Neutrophil (primary cell): ENCODE data around the gene GRIPAP1.
"Not testable (repeated sequence)": the region's sequence is repeated elsewhere in the genome, so short reads cannot be mapped to it uniquely, and the experiment has no call there.

Experiments used
- H3K27ac ChIP-seq: fragments of 200-600 bp; sonication (generic); 2 replicates; pipeline ENCODE4 v1.5.1; 2016; ENCODE audit warnings: mild to moderate bottlenecking, moderate library complexity
- H3K27me3 ChIP-seq: fragments of 200-600 bp; sonication (generic); 2 replicates; pipeline ENCODE4 v1.6.0; 2016; ENCODE audit warnings: mild to moderate bottlenecking
- H3K36me3 ChIP-seq: fragments of 200-600 bp; sonication (generic); 2 replicates; pipeline ENCODE4 v1.5.1; 2017
- H3K4me1 ChIP-seq, 2 experiments: fragments of 200-600 bp in 1 of 2; sonication (generic) in 1 of 2; 1 replicate in 1 of 2; 2 replicates in 1 of 2; pipeline versions ENCODE4 v1.5.1 to v1.6.1; 2013 to 2016; ENCODE audit warnings: low read depth in 1 of 2, low read length in 1 of 2, mild to moderate bottlenecking in 1 of 2, moderate library complexity in 1 of 2; ENCODE audit not compliant: control insufficient read depth in 1 of 2, insufficient read depth in 1 of 2
- H3K4me3 ChIP-seq, 2 experiments: fragments of 200-600 bp in 1 of 2; sonication (generic) in 1 of 2; 1 replicate in 1 of 2; 2 replicates in 1 of 2; pipeline ENCODE4 v1.5.1; 2013 to 2016; ENCODE audit warnings: low read depth in 1 of 2, low read length in 1 of 2, mild to moderate bottlenecking in 1 of 2, moderate library complexity in 1 of 2
- H3K9me3 ChIP-seq: fragments of 200-600 bp; sonication (generic); 2 replicates; pipeline ENCODE4 v1.5.1; 2016
- CTCF ChIP-seq: fragments of 200-600 bp; sonication (generic); IDR thresholded peaks from 2 replicates; pipeline ENCODE4 v1.5.1; 2016; ENCODE audit warnings: antibody characterized with exemption

The GRIPAP1 gene

GRCh38 chrX:48992341-48992740 is 9.7 kb downstream of the GRIPAP1 start:
- no peaks in the 10 kb centered on the region for H3K9me3 ChIP-seq
- TF ChIP-seq CTCF = no peak
- peaks cover 73% of the 10 kb centered on the region for H3K36me3 ChIP-seq
- H3K27ac ChIP-seq = no peak overlapping the region
- H3K4me3 ChIP-seq = no peak overlapping the region
- H3K4me1 ChIP-seq = no peaks in the 10 kb centered on the region
- H3K27me3 ChIP-seq = no peaks in the 10 kb centered on the region

- Histone ChIP-seq H3K4me3 (no peak overlapping the region), H3K27ac (no peak overlapping the region), H3K9me3 (no peaks in the 10 kb centered on the region), H3K4me1 (no peaks in the 10 kb centered on the region), H3K27me3 (no peaks in the 10 kb centered on the region), H3K36me3 (peaks cover 74% of the 10 kb centered on the region)
- no peak for TF ChIP-seq CTCF
These were observed 12.6 kb downstream of the GRIPAP1 start for GRCh38 chrX:48989483-48989882.

GRCh38 chrX:48983896-48984295 is 18.2 kb downstream of the GRIPAP1 start:
- Histone ChIP-seq H3K27ac (no peak overlapping the region), H3K4me1 (peaks cover 0 to 4% of the 10 kb centered on the region in 2 experiments), H3K9me3 (no peaks in the 10 kb centered on the region), H3K36me3 (peaks cover 71% of the 10 kb centered on the region), H3K4me3 (no peak overlapping the region), H3K27me3 (no peaks in the 10 kb centered on the region)
- no peak for TF ChIP-seq CTCF

GRCh38 chrX:48983081-48983480 is 19.0 kb downstream of the GRIPAP1 start:
- Histone ChIP-seq H3K4me3 (no peak overlapping the region), H3K36me3 (peaks cover 68% of the 10 kb centered on the region), H3K9me3 (no peaks in the 10 kb centered on the region), H3K4me1 (peaks cover 0 to 4% of the 10 kb centered on the region in 2 experiments), H3K27ac (no peak overlapping the region), H3K27me3 (no peaks in the 10 kb centered on the region)
- no peak for TF ChIP-seq CTCF

- no peaks in the 10 kb centered on the region for H3K27me3 ChIP-seq
- H3K4me3 ChIP-seq = no peak overlapping the region
- H3K36me3 ChIP-seq = peaks cover 81% of the 10 kb centered on the region
- H3K27ac ChIP-seq = no peak overlapping the region
- peaks cover 0 to 4% of the 10 kb centered on the region in 2 experiments for H3K4me1 ChIP-seq
- no peaks in the 10 kb centered on the region for H3K9me3 ChIP-seq
- TF ChIP-seq CTCF = no peak
These were observed 20.9 kb downstream of the GRIPAP1 start for GRCh38 chrX:48981178-48981577.

- H3K4me1 ChIP-seq, H3K27me3 ChIP-seq, H3K9me3 ChIP-seq, H3K27ac ChIP-seq, H3K4me3 ChIP-seq: not testable (repeated sequence)
- peaks cover 84% of the 10 kb centered on the region for H3K36me3 ChIP-seq
These were observed 21.7 kb downstream of the GRIPAP1 start for GRCh38 chrX:48980341-48980740.
